SU-DHL-6 (cell line): ENCODE results near the gene IL1A.

ENCODE experiments used
- EZH2phosphoT487 ChIP-seq: fragments of 200-600 bp; sonication (generic), shearing (Covaris generic); conservative IDR thresholded peaks from 2 replicates; pipeline ENCODE4 v1.6.1; 2018; ENCODE audit warnings: mild to moderate bottlenecking, antibody characterized with exemption, low read length, moderate library complexity, mixed read lengths
- TF ChIP-seq, protein P1 (sequence below): fragments of 200-600 bp; sonication (generic); IDR thresholded peaks from one replicate; pipeline ENCODE4 v1.5.1; 2017; ENCODE audit warnings: antibody characterized with exemption, mild to moderate bottlenecking, low read length, moderate library complexity; ENCODE audit not compliant: insufficient read depth, poor library complexity, severe bottlenecking

DNA sequence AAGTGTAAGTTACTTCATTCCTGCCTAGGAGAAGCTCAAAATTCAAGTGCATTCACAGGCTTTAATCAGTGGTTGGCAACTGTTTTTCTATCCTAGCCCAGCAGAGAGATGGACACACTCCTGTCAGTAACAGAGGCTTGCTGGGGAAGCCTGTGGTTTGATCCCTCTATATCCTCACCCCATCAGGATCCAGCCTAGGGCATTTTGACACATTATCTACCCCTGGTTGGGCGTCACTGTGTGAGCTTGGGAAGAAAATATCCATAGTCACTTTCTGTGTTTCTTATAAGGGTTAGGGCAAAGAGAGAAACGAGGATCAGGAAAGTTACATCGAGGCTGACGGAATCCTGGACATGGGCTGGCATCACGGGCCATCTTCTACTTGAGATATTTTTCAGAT is 53.5 kb downstream of the IL1A start:
- TF ChIP-seq, protein P1, sequence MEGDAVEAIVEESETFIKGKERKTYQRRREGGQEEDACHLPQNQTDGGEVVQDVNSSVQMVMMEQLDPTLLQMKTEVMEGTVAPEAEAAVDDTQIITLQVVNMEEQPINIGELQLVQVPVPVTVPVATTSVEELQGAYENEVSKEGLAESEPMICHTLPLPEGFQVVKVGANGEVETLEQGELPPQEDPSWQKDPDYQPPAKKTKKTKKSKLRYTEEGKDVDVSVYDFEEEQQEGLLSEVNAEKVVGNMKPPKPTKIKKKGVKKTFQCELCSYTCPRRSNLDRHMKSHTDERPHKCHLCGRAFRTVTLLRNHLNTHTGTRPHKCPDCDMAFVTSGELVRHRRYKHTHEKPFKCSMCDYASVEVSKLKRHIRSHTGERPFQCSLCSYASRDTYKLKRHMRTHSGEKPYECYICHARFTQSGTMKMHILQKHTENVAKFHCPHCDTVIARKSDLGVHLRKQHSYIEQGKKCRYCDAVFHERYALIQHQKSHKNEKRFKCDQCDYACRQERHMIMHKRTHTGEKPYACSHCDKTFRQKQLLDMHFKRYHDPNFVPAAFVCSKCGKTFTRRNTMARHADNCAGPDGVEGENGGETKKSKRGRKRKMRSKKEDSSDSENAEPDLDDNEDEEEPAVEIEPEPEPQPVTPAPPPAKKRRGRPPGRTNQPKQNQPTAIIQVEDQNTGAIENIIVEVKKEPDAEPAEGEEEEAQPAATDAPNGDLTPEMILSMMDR, result no peak
- TF ChIP-seq EZH2phosphoT487, result no peak
